K562 (cell line): ENCODE results near the gene CRYBG2. TPM values are rescaled to one million over a fixed set of nuclear protein-coding genes. Genes with fewer than 3 reads are reported as not detected.

ENCODE experiments used
- CTBP1 ChIP-seq: fragments of 450-650 bp; IDR thresholded peaks from 2 replicates; pipeline ENCODE4 v1.6.1; 2016; ENCODE audit warnings: borderline replicate concordance
- ERF ChIP-seq: fragments of 450-650 bp; formaldehyde crosslinking; IDR thresholded peaks from 2 replicates; pipeline ENCODE4 v1.4.0; 2020; ENCODE audit warnings: mild to moderate bottlenecking, mixed read lengths
- ETS2 ChIP-seq: IDR thresholded peaks from 2 replicates; pipeline ENCODE4 v1.6.1; 2016; ENCODE audit warnings: borderline replicate concordance, missing genetic modification characterization, mild to moderate bottlenecking, moderate library complexity, missing compliant biosample characterization; ENCODE audit not compliant: poor library complexity, severe bottlenecking
- FOS ChIP-seq: IDR thresholded peaks from 3 replicates; pipeline ENCODE4 v1.6.1; 2011; ENCODE audit not compliant: insufficient read length; ENCODE audit errors: extremely low read depth
- HMGN3 ChIP-seq: IDR thresholded peaks from 2 replicates; pipeline ENCODE4 v1.6.1; 2011; ENCODE audit warnings: borderline replicate concordance, low read depth, mild to moderate bottlenecking, mixed read lengths, low read length; ENCODE audit not compliant: insufficient read length; ENCODE audit errors: extremely low read depth
- LARP7 ChIP-seq: fragments of 450-650 bp; IDR thresholded peaks from 2 replicates; pipeline ENCODE4 v1.6.1; 2016
- MAFK ChIP-seq: IDR thresholded peaks from 2 replicates; pipeline ENCODE4 v1.6.1; 2011; ENCODE audit warnings: low read length, improper control_type of control experiment
- NFIC ChIP-seq: fragments of 450-650 bp; IDR thresholded peaks from 2 replicates; pipeline ENCODE4 v1.6.1; 2017; ENCODE audit warnings: mild to moderate bottlenecking, inconsistent platforms
- NFRKB ChIP-seq: fragments of 450-650 bp; IDR thresholded peaks from 2 replicates; pipeline ENCODE4 v1.6.1; 2016; ENCODE audit warnings: low read depth
- SAP30 ChIP-seq: fragments of 200-600 bp; sonication (generic); IDR thresholded peaks from 2 replicates; pipeline ENCODE4 v1.6.1; 2012; ENCODE audit warnings: borderline replicate concordance, low read depth, mild to moderate bottlenecking, moderate library complexity, low read length, control low read depth, inconsistent platforms; ENCODE audit not compliant: insufficient read depth, poor library complexity, severe bottlenecking
- SIRT6 ChIP-seq: IDR thresholded peaks from one replicate; pipeline ENCODE4 v1.6.1; 2012; ENCODE audit warnings: low read depth, mild to moderate bottlenecking, control low read depth, inconsistent platforms, low read length, moderate library complexity
- SRF ChIP-seq, 2 experiments: fragments of 250-450, 450-650 bp in 1 of 2; sonication (Bioruptor Pico) in 1 of 2; sonication (generic) in 1 of 2; formaldehyde crosslinking; IDR thresholded peaks; 2 replicates each; pipeline versions ENCODE4 v1.5.0 to v1.5.1; 2020 to 2022; ENCODE audit warnings: mild to moderate bottlenecking in 1 of 2, missing genetic modification reagents in 1 of 2
- STAT5B ChIP-seq: fragments of 250-450 bp; sonication (Bioruptor Pico); IDR thresholded peaks from 2 replicates; pipeline ENCODE4 v1.8.0; 2021; ENCODE audit warnings: mild to moderate bottlenecking, inconsistent platforms
- ZBTB2 ChIP-seq: fragments of 450-650 bp; IDR thresholded peaks from 2 replicates; pipeline ENCODE4 v1.6.1; 2016; ENCODE audit warnings: antibody characterized with exemption
- ZHX1 ChIP-seq: fragments of 150-350 bp; conservative IDR thresholded peaks from 2 replicates; pipeline ENCODE4 v1.6.1; 2014; ENCODE audit warnings: low read length
- ZNF311 ChIP-seq: fragments of 250-450 bp; sonication (Bioruptor Pico); IDR thresholded peaks from 2 replicates; pipeline ENCODE4 v1.4.0; 2020; ENCODE audit warnings: mild to moderate bottlenecking, moderate library complexity
- ZNF695 ChIP-seq: fragments of 450-650 bp; formaldehyde crosslinking; IDR thresholded peaks from 2 replicates; pipeline ENCODE4 v1.4.0; 2020; ENCODE audit warnings: mild to moderate bottlenecking, moderate library complexity
- ZNF778 ChIP-seq: fragments of 450-650 bp; formaldehyde crosslinking; IDR thresholded peaks from 2 replicates; pipeline ENCODE4 v1.4.0; 2020; ENCODE audit warnings: mild to moderate bottlenecking, moderate library complexity
- polyA plus RNA-seq, 8 experiments: library from polyadenylated mRNA; depleted of rRNA in 4 of 8; stranded (reverse) in 5 of 8; unstranded in 3 of 8; fragments of >200 nt; fragmentation: Nextera tagmentation in 2 of 8; fragmentation: Illumina TruSeq in 1 of 8; extraction: Ambion mirVana in 2 of 8; extraction: Trizol in 1 of 8; gene quantifications; 2 replicates each; pipeline versions ENCODE4 v1.2.1 to v1.2.3, GENCODE V29; 2011 to 2014; ENCODE audit warnings: inconsistent platforms in 1 of 8, missing spikeins in 1 of 8
- total RNA-seq, 7 experiments: library from RNA; depleted of rRNA in 6 of 7; stranded (reverse); fragments of >200 nt in 6 of 7; fragmentation: Illumina TruSeq in 2 of 7; extraction: Trizol in 2 of 7; gene quantifications; 2 replicates each; pipeline versions ENCODE4 v1.2.1 to v1.2.3, GENCODE V29; 2011 to 2021; ENCODE audit warnings: low replicate concordance in 1 of 7
- TF ChIP-seq, protein P1 (sequence below): fragments of 450-650 bp; formaldehyde crosslinking; conservative IDR thresholded peaks from 2 replicates; pipeline ENCODE4 v1.4.0; 2022; ENCODE audit warnings: mild to moderate bottlenecking, missing genetic modification characterization
- TF ChIP-seq, protein P2 (sequence below): sonication (generic); formaldehyde crosslinking; IDR thresholded peaks from 2 replicates; pipeline ENCODE4 v1.8.0; 2022; ENCODE audit warnings: missing genetic modification reagents, mild to moderate bottlenecking, borderline replicate concordance

Gene CRYBG2
- total and polyA plus RNA-seq, 9 of the 15 experiments (the other 6 are each of a cell fraction or from before 2014, with no cell fraction given) = 0.39 to 8.5 (median 3.7) TPM

- TF ChIP-seq, protein P1, sequence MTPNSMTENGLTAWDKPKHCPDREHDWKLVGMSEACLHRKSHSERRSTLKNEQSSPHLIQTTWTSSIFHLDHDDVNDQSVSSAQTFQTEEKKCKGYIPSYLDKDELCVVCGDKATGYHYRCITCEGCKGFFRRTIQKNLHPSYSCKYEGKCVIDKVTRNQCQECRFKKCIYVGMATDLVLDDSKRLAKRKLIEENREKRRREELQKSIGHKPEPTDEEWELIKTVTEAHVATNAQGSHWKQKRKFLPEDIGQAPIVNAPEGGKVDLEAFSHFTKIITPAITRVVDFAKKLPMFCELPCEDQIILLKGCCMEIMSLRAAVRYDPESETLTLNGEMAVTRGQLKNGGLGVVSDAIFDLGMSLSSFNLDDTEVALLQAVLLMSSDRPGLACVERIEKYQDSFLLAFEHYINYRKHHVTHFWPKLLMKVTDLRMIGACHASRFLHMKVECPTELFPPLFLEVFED (CRISPR knock-in tag) = no peak
- TF ChIP-seq ZHX1 (no peak), ZNF311 (CRISPR knock-in tag) (no peak), FOS (no peak), ERF (peak; percentile 14), LARP7 (no peak), SIRT6 (peak; percentile 48), ZNF695 (CRISPR knock-in tag) (peak; percentile 82; the same call in 1 of the 2 replicates), NFIC (peak; percentile 23; the same call in 1 of the 2 replicates), ZNF778 (no peak), ETS2 (tag) (no peak), MAFK (no peak), NFRKB (0 out of 2 replicates have a peak, but pooled peaks have one; percentile 16), SAP30 (peak; percentile 87), SRF (CRISPR knock-in tag; IDR thresholded peaks at IDR 0.05) (peak in 1 of 2 experiments; percentile 72; a peak in 1 of 4 replicates), HMGN3 (peak; percentile 90), ZBTB2 (peak; percentile 65), CTBP1 (peak; percentile 94), STAT5B (CRISPR knock-in tag) (no peak)
- TF ChIP-seq, protein P2, sequence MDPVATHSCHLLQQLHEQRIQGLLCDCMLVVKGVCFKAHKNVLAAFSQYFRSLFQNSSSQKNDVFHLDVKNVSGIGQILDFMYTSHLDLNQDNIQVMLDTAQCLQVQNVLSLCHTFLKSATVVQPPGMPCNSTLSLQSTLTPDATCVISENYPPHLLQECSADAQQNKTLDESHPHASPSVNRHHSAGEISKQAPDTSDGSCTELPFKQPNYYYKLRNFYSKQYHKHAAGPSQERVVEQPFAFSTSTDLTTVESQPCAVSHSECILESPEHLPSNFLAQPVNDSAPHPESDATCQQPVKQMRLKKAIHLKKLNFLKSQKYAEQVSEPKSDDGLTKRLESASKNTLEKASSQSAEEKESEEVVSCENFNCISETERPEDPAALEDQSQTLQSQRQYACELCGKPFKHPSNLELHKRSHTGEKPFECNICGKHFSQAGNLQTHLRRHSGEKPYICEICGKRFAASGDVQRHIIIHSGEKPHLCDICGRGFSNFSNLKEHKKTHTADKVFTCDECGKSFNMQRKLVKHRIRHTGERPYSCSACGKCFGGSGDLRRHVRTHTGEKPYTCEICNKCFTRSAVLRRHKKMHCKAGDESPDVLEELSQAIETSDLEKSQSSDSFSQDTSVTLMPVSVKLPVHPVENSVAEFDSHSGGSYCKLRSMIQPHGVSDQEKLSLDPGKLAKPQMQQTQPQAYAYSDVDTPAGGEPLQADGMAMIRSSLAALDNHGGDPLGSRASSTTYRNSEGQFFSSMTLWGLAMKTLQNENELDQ (CRISPR knock-in tag) = no peak
These were observed 74.2 kb downstream of the CRYBG2 start, which contains the start of gene SH3BGRL3 (continued) for GRCh38 chr1:26279456-26280332.
